HG02623 (cell line): ENCODE results near the gene SMCHD1.
"Not testable (repeated sequence)": the region's sequence is repeated elsewhere in the genome, so short reads cannot be mapped to it uniquely, and the experiment has no call there.

Experiments used
- ATAC-seq: cut with Tn5 transposase; IDR thresholded peaks from one replicate; pipeline ENCODE4 v1.9.1; 2021; ENCODE audit warnings: moderate library complexity; ENCODE audit not compliant: unreplicated experiment

Gene SMCHD1

GRCh38 chr18:2850816-2851215 is 195.3 kb downstream of the SMCHD1 start:
- ATAC-seq, result no peak

- ATAC-seq, result no peak
Observed at GRCh38 chr18:2851771-2852170, 196.2 kb downstream of the SMCHD1 start.

GRCh38 chr18:2852460-2852859 is 196.9 kb downstream of the SMCHD1 start:
- ATAC-seq, result not testable (repeated sequence)

GRCh38 chr18:2853173-2853925 is 197.8 kb downstream of the SMCHD1 start:
- ATAC-seq, result no peak

- ATAC-seq, result no peak
Observed at GRCh38 chr18:2853926-2854664, 198.6 kb downstream of the SMCHD1 start.
